ENCODE data around the gene WNT11. TPM values are rescaled to one million over a fixed set of nuclear protein-coding genes. Genes with fewer than 3 reads are reported as not detected.

WNT11 gene
- total RNA-seq, 1 experiment from 2014 or later, result 0.40 TPM

DNA sequence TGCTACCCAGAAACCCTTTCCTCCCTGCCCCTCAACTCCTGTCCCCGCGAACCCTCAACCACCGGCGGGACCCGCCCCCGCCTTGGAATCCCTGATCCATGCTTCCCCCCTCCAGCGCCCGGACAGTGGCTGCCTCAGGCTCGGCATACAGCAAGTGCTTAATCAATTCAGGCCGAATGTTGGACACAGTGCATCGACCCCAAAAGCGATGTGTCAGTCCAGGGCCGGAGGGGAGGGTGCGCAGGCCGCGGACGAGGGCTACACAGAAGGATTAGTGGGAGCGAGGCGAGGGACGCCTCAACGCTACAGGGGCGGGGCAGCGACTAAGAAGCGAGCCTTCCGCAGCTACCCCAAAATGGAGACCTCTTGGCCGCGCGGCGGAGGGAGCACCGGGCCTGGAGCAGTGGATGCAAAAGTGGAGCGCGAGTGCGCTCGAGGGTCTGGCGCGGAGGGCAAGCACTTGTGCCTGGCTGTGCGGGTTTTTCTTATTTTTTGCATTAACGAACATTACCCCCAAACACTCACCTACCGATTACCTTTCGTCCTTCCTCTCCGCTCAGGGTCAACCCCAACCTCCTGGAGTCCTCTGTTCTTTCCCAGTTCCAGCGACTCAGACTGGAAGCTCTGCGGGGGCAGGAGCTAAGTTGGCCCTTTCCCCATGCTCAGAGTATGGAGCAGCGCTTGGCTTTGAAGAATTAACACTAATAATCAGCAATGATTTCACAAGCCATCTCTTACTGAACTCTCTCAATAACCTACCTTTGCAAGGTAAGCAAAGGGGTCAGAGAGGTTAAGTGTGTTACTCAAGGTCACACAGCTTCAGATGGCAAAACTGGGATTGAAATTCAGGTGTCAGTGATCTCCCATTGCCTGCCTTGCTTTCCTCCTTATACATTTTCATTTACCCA is 30.0 kb upstream of the WNT11 start:
- no peaks in the 10 kb centered on the region for H3F3A ChIP-seq (ENCODE audit: low read length, unreplicated experiment)
- ChIA-PET CTCF (interaction anchor here (0.6 to 1.3 kb wide), 2 partner anchors 28 to 58 kb away, joined by 3 to 8 read pairs; no protein-coding TSS in a partner anchor), POLR2A (ENCODE audit: unreplicated experiment) (no interaction called here)
- H3K4me2 ChIP-seq (ENCODE audit: low read length), result peak overlapping the region; percentile 83
- no peaks in the 10 kb centered on the region for H3K9me3 ChIP-seq (ENCODE audit: low read length)
- ATAC-seq (peak; percentile 45), DNase-seq (peak; percentile 56)
- peaks cover 15% of the 10 kb centered on the region for H3K4me1 ChIP-seq (ENCODE audit: insufficient read depth, low read length)
- no peaks in the 10 kb centered on the region for H3K36me3 ChIP-seq (ENCODE audit: low read depth, low read length)
- TF ChIP-seq EZH2 (IDR thresholded peaks at IDR 0.05; ENCODE audit: low read length, unreplicated experiment), result no peak
- TF ChIP-seq CTCF (conservative IDR thresholded peaks at IDR 0.05; ENCODE audit: low read depth, low read length), result no peak
- TF ChIP-seq EZH2phosphoT487 (IDR thresholded peaks at IDR 0.05; ENCODE audit: borderline replicate concordance, low read length), result no peak
- peak overlapping the region; percentile 97 for H2AFZ ChIP-seq (ENCODE audit: low read length)
- H3K27ac ChIP-seq (ENCODE audit: low read length), result no peak overlapping the region
- intact Hi-C loops (cut with micrococcal nuclease), result no loop called here
- H4K20me1 ChIP-seq (ENCODE audit: low read length), result no peaks in the 10 kb centered on the region
- no peaks in the 10 kb centered on the region for H3K27me3 ChIP-seq (ENCODE audit: low read length)
- H3K79me2 ChIP-seq (ENCODE audit: low read length), result no peaks in the 10 kb centered on the region
- no peaks in the 10 kb centered on the region for H3K9me2 ChIP-seq (replicated peaks; ENCODE audit: low read length)
- peak overlapping the region; percentile 52 for H3K9ac ChIP-seq (ENCODE audit: low read length)
- H3K4me3 ChIP-seq (ENCODE audit: low read length), result peak overlapping the region; percentile 89
- BruUV-seq (replicated peaks), result no TSS peak

DNA sequence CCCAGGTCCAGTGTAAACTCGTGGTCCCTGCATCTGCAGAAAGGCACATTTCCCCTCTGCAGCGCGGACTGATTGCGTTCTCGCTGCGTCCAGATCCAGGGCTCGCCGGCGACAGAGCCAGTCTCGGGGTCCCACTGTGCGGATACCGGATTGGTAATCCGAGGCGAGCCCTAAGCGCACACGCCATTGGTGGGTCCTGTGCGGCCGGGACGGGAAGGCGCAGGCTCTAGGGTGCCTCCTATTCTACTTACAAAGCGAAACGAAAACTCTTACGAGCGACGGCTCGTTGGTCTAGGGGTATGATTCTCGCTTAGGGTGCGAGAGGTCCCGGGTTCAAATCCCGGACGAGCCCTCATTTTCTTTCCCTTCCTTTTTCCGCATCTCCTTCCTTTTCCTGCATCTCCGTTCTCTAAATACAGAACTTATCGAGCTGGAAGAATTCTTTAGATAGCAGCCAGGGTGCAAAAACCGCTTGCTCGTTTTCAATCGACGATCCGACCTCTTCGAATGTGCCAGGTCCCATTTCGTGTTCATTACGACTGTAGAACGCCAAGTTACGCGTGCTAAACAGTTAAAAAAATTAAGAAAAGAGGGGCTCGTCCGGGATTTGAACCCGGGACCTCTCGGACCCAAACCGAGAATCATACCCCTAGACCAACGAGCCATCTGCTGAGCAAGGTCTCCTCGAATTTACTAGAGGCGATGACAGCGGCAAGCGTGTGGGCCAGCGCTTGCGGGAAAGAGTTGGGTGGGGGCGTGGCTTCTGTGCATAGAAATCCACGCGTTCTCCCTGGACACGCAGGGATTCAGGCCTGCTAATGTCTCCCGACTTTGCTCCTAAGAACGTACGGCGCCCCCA is 29.2 kb upstream of the WNT11 start:
- Histone ChIP-seq H3K27me3 (ENCODE audit: low read length) (no peaks in the 10 kb centered on the region), H3K4me1 (ENCODE audit: insufficient read depth, low read length) (peaks cover 15% of the 10 kb centered on the region), H3K27ac (ENCODE audit: low read length) (peak overlapping the region; percentile 38), H3F3A (ENCODE audit: low read length, unreplicated experiment) (no peaks in the 10 kb centered on the region), H3K4me3 (ENCODE audit: low read length) (peak overlapping the region; percentile 89), H2AFZ (ENCODE audit: low read length) (peak overlapping the region; percentile 97), H3K4me2 (ENCODE audit: low read length) (peak overlapping the region; percentile 83), H3K36me3 (ENCODE audit: low read depth, low read length) (no peaks in the 10 kb centered on the region), H3K9me3 (ENCODE audit: low read length) (no peaks in the 10 kb centered on the region), H3K9me2 (replicated peaks; ENCODE audit: low read length) (no peaks in the 10 kb centered on the region), H3K79me2 (ENCODE audit: low read length) (no peaks in the 10 kb centered on the region), H4K20me1 (ENCODE audit: low read length) (no peaks in the 10 kb centered on the region), H3K9ac (ENCODE audit: low read length) (peak overlapping the region; percentile 73)
- TF ChIP-seq CTCF (conservative IDR thresholded peaks at IDR 0.05; ENCODE audit: low read depth, low read length), result no peak
- no peak for TF ChIP-seq EZH2 (IDR thresholded peaks at IDR 0.05; ENCODE audit: low read length, unreplicated experiment)
- TF ChIP-seq EZH2phosphoT487 (IDR thresholded peaks at IDR 0.05; ENCODE audit: borderline replicate concordance, low read length), result no peak
- intact Hi-C loops (cut with micrococcal nuclease), result loop anchor here (1.0 to 2.0 kb wide), 2 partner anchors 27 to 31 kb away; no protein-coding TSS in a partner anchor
- CTCF ChIA-PET, result interaction anchor here (0.6 to 1.3 kb wide), 4 partner anchors 27 to 84 kb away, joined by 3 to 8 read pairs (median 4); no protein-coding TSS in a partner anchor
- no TSS peak for BruUV-seq (replicated peaks)
- ATAC-seq (peak; percentile 77), DNase-seq (peak; percentile 99)
- POLR2A ChIA-PET (ENCODE audit: unreplicated experiment), result no interaction called here
